Endodermal cell (in vitro differentiated cells): ENCODE data around the gene GTF2F2. TPM values are rescaled to one million over a fixed set of nuclear protein-coding genes. Genes with fewer than 3 reads are reported as not detected.

ENCODE experiments used
- DNase-seq: peaks from one replicate; pipeline ENCODE4 v3.0.0-alpha.2; 2017
- H3K27ac ChIP-seq: 2 replicates; pipeline ENCODE4 v1.5.1; 2013; ENCODE audit warnings: mild to moderate bottlenecking, low read depth, low read length, moderate library complexity
- H3K27me3 ChIP-seq: 2 replicates; pipeline ENCODE4 v1.6.1; 2013; ENCODE audit warnings: mild to moderate bottlenecking, low read length, moderate library complexity; ENCODE audit not compliant: insufficient read depth, control insufficient read depth, poor library complexity, severe bottlenecking
- H3K36me3 ChIP-seq: 2 replicates; pipeline ENCODE4 v1.7.0; 2013; ENCODE audit warnings: mild to moderate bottlenecking, low read length, moderate library complexity; ENCODE audit not compliant: control insufficient read depth, insufficient read depth
- H3K4me1 ChIP-seq: one replicate; pipeline ENCODE4 v1.7.0; 2013; ENCODE audit warnings: low read length; ENCODE audit not compliant: control insufficient read depth, insufficient read depth
- H3K4me3 ChIP-seq: 2 replicates; pipeline ENCODE4 v1.5.1; 2013; ENCODE audit warnings: mild to moderate bottlenecking, low read length, moderate library complexity
- H3K9ac ChIP-seq: 2 replicates; pipeline ENCODE4 v1.6.1; 2013; ENCODE audit warnings: mild to moderate bottlenecking, low read length, moderate library complexity; ENCODE audit not compliant: poor library complexity, severe bottlenecking; ENCODE audit errors: extremely low read depth
- H3K9me3 ChIP-seq: 2 replicates; pipeline ENCODE4 v1.6.1; 2013; ENCODE audit warnings: mild to moderate bottlenecking, low read length, moderate library complexity; ENCODE audit not compliant: control insufficient read depth
- H3K27ac Mint-ChIP-seq: 2 replicates; pipeline ENCODE4 v1.8.0; 2020; ENCODE audit warnings: mixed read lengths
- H3K27me3 Mint-ChIP-seq: 2 replicates; pipeline ENCODE4 v1.8.0; 2021; ENCODE audit warnings: mild to moderate bottlenecking, mixed read lengths; ENCODE audit not compliant: insufficient read depth
- H3K36me3 Mint-ChIP-seq: 2 replicates; pipeline ENCODE4 v1.8.0; 2020; ENCODE audit warnings: low read depth, mixed read lengths
- H3K4me1 Mint-ChIP-seq: 2 replicates; pipeline ENCODE4 v1.8.0; 2020; ENCODE audit warnings: mixed read lengths
- H3K4me3 Mint-ChIP-seq: 2 replicates; pipeline ENCODE4 v1.8.0; 2020; ENCODE audit warnings: mild to moderate bottlenecking, moderate library complexity, mixed read lengths
- H3K9me3 Mint-ChIP-seq: 2 replicates; pipeline ENCODE4 v1.8.0; 2020; ENCODE audit warnings: mild to moderate bottlenecking, mixed read lengths
- WGBS, 2 experiments: methylation state at CpG; one replicate each; pipeline versions ENCODE4 v1.1.5 to v1.1.7; 2013; ENCODE audit warnings: missing lambda C conversion rate in 2 of 2, mixed read lengths in 1 of 2; ENCODE audit not compliant: insufficient coverage in 1 of 2, insufficient read length in 1 of 2; 5-methylcytosine and 5-hydroxymethylcytosine counted together
- total RNA-seq, 2 donors: library from RNA; stranded (reverse); fragmentation: NEBNext Ultra II Directional in 1 of 2; extraction: Animal tissue kit (Norgen Biotek cat#: 25700) in 1 of 2; gene quantifications; 2 replicates in 1 of 2; 3 replicates in 1 of 2; pipeline ENCODE4 v1.2.1, GENCODE V29; 2021
- TF ChIP-seq, protein P1 (sequence below): fragments of 200-600 bp; sonication (generic); conservative IDR thresholded peaks from 2 replicates; pipeline ENCODE4 v1.5.0; 2021; ENCODE audit warnings: antibody characterized with exemption, mild to moderate bottlenecking

The GTF2F2 gene
- total RNA-seq, 2 donors from 2014 or later: 27.0 to 27.4 TPM

DNA sequence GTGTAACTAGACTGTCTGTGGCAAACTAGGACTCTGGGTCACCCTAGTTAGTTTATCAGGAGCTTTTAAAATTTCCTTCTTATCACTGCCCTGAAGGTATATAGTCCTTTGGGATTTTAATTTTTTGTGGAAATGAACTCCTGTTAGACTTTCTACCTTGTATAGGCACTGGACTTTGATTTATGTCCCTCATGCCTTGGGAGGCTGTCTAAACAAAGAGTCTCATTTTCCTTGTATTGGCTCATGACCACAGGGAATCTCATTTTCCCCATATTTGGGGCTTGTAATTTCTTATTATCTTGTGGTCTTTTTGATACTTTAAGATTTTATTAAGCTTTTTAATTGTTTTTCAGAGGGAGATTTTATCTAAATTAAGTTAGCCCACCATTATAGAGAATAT is 59.1 kb downstream of the GTF2F2 start:
- H3K9me3 Mint-ChIP-seq: no peaks in the 10 kb centered on the region
- no peak for DNase-seq
- Histone ChIP-seq H3K27me3 (no peaks in the 10 kb centered on the region), H3K9ac (no peak overlapping the region), H3K9me3 (no peaks in the 10 kb centered on the region), H3K4me3 (no peak overlapping the region), H3K36me3 (peaks cover 6% of the 10 kb centered on the region), H3K4me1 (no peaks in the 10 kb centered on the region), H3K27ac (no peak overlapping the region)
- peaks cover 12% of the 10 kb centered on the region for H3K36me3 Mint-ChIP-seq
- TF ChIP-seq, protein P1, sequence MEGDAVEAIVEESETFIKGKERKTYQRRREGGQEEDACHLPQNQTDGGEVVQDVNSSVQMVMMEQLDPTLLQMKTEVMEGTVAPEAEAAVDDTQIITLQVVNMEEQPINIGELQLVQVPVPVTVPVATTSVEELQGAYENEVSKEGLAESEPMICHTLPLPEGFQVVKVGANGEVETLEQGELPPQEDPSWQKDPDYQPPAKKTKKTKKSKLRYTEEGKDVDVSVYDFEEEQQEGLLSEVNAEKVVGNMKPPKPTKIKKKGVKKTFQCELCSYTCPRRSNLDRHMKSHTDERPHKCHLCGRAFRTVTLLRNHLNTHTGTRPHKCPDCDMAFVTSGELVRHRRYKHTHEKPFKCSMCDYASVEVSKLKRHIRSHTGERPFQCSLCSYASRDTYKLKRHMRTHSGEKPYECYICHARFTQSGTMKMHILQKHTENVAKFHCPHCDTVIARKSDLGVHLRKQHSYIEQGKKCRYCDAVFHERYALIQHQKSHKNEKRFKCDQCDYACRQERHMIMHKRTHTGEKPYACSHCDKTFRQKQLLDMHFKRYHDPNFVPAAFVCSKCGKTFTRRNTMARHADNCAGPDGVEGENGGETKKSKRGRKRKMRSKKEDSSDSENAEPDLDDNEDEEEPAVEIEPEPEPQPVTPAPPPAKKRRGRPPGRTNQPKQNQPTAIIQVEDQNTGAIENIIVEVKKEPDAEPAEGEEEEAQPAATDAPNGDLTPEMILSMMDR: no peak
- H3K27me3 Mint-ChIP-seq: no peaks in the 10 kb centered on the region
- no peaks in the 10 kb centered on the region for H3K4me1 Mint-ChIP-seq
- no peak overlapping the region for H3K4me3 Mint-ChIP-seq
- no peak overlapping the region for H3K27ac Mint-ChIP-seq

DNA sequence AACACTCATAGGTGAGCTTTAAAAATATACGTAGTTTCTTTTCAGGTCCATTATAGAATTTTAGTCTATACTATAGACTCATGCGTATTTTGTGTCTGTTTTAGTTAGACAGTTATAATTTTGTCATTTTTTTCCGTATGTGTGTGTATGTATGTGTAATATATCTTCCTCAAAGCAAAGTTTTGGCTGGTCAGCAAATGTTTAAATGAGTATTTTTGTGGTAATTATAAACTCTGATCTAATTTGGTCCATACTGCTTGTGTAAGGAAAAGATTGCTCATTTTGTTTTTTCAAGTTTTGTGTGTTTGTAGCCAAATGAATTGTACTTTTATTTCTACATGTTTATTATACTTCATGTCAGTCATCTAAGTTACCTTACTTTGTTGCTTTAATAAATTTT is 60.0 kb downstream of the GTF2F2 start:
- Mint-ChIP-seq H3K4me1 (no peaks in the 10 kb centered on the region), H3K27me3 (no peaks in the 10 kb centered on the region), H3K4me3 (no peak overlapping the region), H3K36me3 (peaks cover 16% of the 10 kb centered on the region), H3K27ac (no peak overlapping the region), H3K9me3 (no peaks in the 10 kb centered on the region)
- Histone ChIP-seq H3K27me3 (no peaks in the 10 kb centered on the region), H3K36me3 (peaks cover 3% of the 10 kb centered on the region), H3K9me3 (no peaks in the 10 kb centered on the region), H3K4me1 (no peaks in the 10 kb centered on the region), H3K4me3 (no peak overlapping the region), H3K9ac (no peak overlapping the region), H3K27ac (no peak overlapping the region)
- 97% methylated on average over 3 of the region's 3 CpGs; no CpG with 5 or more reads in 1 of the 2 experiments for WGBS, 2 experiments
- TF ChIP-seq, protein P1: no peak
- DNase-seq: no peak

DNA sequence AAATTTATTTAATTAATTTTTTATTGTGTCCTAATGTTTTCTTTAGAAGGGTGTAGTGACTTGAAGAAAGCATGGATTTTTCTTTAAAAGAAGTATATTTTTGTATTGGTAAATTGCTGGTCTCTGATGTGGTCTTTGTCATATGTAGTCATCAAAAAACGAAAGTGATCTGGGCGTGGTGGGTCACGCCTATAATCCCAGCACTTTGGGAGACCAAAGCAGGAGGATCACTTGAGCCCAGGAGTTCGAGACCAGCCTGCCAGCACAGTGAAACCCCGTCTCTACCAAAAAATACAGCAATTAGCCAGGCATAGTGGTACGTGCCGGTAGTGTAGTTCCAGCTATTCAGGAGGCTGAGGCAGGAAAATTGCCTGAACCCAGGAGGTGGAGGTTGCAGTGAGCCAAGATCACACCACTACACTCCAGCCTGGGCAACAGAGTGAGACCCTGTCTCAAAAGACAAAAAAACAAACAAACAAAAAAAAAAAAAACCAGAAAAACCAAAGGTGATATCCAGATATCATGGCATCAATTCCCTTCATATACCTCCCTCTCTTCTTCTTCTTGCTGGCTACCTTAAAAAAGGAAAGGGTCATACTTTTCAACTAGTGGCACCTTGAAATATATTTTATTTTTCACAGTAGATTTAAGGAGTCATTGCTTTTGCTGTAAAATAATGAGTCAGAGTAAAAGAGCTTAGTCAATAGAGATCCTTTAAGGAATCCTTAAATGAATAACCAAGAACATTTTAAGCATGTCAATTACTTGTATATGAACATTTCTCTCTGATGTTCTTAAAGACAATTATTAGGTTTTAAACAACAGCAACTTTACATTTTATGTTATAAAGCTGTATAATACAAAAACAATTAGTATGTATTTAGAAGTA is 60.6 kb downstream of the GTF2F2 start:
- no peak overlapping the region for H3K27ac ChIP-seq
- no peaks in the 10 kb centered on the region for H3K9me3 ChIP-seq
- Mint-ChIP-seq H3K27ac (no peak overlapping the region), H3K27me3 (no peaks in the 10 kb centered on the region), H3K4me3 (no peak overlapping the region), H3K9me3 (no peaks in the 10 kb centered on the region), H3K36me3 (peaks cover 18% of the 10 kb centered on the region), H3K4me1 (no peaks in the 10 kb centered on the region)
- H3K4me3 ChIP-seq: no peak overlapping the region
- no peak for DNase-seq
- WGBS, 2 experiments: 85 to 97% methylated on average over 6 to 7 of the region's 7 CpGs
- TF ChIP-seq, protein P1: peak; percentile 17
- no peak overlapping the region for H3K9ac ChIP-seq
- H3K27me3 ChIP-seq: no peaks in the 10 kb centered on the region
- H3K36me3 ChIP-seq: peaks cover 6% of the 10 kb centered on the region
- H3K4me1 ChIP-seq: no peaks in the 10 kb centered on the region
